Parathyroid adenoma (tissue), 2 donors: Measurements from ENCODE around the gene GFI1.

ENCODE experiments used
- H2AFZ ChIP-seq: fragments of 300-600 bp; sonication (generic); one replicate; pipeline ENCODE4 v1.7.0; 2017; ENCODE audit warnings: antibody characterized with exemption, mild to moderate bottlenecking
- H3K27ac ChIP-seq: fragments of 300-600 bp; sonication (generic); one replicate; pipeline ENCODE4 v1.7.0; 2017
- H3K27me3 ChIP-seq: fragments of 300-600 bp; sonication (generic); one replicate; pipeline ENCODE4 v1.7.0; 2017; ENCODE audit warnings: low read length; ENCODE audit not compliant: control insufficient read depth, insufficient read depth
- H3K36me3 ChIP-seq: fragments of 300-600 bp; sonication (generic); one replicate; pipeline ENCODE4 v1.7.0; 2017; ENCODE audit warnings: low read length; ENCODE audit not compliant: control insufficient read depth, insufficient read depth
- H3K4me1 ChIP-seq: fragments of 300-600 bp; sonication (generic); one replicate; pipeline ENCODE4 v1.7.0; 2017; ENCODE audit warnings: control low read depth
- H3K4me2 ChIP-seq: fragments of 300-600 bp; sonication (generic); one replicate; pipeline ENCODE4 v1.7.0; 2017; ENCODE audit warnings: low read length
- H3K4me3 ChIP-seq: fragments of 300-600 bp; sonication (generic); one replicate; pipeline ENCODE4 v1.7.0; 2017; ENCODE audit warnings: low read depth, low read length
- H3K79me2 ChIP-seq: fragments of 300-600 bp; sonication (generic); one replicate; pipeline ENCODE4 v1.7.0; 2017; ENCODE audit warnings: control low read depth
- H3K9ac ChIP-seq: fragments of 300-600 bp; sonication (generic); one replicate; pipeline ENCODE4 v1.7.0; 2017; ENCODE audit warnings: mild to moderate bottlenecking
- H3K9me3 ChIP-seq: fragments of 300-600 bp; sonication (generic); one replicate; pipeline ENCODE4 v1.7.0; 2017; ENCODE audit warnings: low read length; ENCODE audit not compliant: control insufficient read depth
- TF ChIP-seq, protein P1 (sequence below): fragments of 300-600 bp; sonication (generic); IDR thresholded peaks from one replicate; pipeline ENCODE4 v1.7.0; 2017; ENCODE audit warnings: antibody characterized with exemption, mild to moderate bottlenecking
- donor health status: primary hyperparathyroidism.

GFI1 gene

GRCh38 chr1:92500552-92500951 is 13.8 kb upstream of the GFI1 start:
- Histone ChIP-seq H3K36me3 (no peaks in the 10 kb centered on the region), H3K9ac (no peak overlapping the region), H3K4me3 (no peak overlapping the region), H3K4me1 (no peaks in the 10 kb centered on the region), H3K27me3 (no peaks in the 10 kb centered on the region), H3K79me2 (no peaks in the 10 kb centered on the region), H2AFZ (no peak overlapping the region), H3K4me2 (no peak overlapping the region), H3K27ac (no peak overlapping the region), H3K9me3 (no peaks in the 10 kb centered on the region)
- TF ChIP-seq, protein P1, sequence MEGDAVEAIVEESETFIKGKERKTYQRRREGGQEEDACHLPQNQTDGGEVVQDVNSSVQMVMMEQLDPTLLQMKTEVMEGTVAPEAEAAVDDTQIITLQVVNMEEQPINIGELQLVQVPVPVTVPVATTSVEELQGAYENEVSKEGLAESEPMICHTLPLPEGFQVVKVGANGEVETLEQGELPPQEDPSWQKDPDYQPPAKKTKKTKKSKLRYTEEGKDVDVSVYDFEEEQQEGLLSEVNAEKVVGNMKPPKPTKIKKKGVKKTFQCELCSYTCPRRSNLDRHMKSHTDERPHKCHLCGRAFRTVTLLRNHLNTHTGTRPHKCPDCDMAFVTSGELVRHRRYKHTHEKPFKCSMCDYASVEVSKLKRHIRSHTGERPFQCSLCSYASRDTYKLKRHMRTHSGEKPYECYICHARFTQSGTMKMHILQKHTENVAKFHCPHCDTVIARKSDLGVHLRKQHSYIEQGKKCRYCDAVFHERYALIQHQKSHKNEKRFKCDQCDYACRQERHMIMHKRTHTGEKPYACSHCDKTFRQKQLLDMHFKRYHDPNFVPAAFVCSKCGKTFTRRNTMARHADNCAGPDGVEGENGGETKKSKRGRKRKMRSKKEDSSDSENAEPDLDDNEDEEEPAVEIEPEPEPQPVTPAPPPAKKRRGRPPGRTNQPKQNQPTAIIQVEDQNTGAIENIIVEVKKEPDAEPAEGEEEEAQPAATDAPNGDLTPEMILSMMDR, result no peak

DNA sequence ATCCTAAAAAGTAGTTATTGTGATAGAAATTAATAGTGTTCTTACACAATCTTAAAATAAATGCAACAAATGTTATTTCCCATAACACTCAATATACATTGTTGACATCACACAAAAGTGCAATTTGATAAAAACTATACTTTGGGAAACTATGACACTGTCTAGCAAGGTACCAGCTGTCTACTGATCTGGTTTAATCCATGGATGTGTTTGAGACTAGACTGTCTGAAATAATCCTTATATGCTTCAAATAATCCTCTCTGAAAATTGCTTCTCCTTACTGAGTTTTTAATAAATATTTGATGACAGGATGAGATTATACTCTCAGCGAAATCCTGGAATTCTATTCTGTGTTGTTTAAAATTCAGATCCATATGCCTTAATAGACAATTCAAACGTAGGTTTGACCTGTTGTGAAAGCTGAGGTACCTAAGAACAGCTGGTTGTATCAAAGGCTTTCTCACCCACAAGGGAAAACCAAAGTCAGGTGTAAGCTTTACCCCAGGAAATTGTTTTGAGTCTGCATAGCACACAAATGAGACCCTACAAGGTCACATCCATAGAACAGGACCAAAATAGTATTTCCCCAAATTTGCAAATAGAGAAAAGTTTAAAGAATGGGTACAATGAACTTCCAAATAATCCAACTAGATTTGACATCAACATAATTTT is 8.8 kb upstream of the GFI1 start:
- Histone ChIP-seq H2AFZ (no peak overlapping the region), H3K4me1 (no peaks in the 10 kb centered on the region), H3K9ac (no peak overlapping the region), H3K27me3 (no peaks in the 10 kb centered on the region), H3K9me3 (no peaks in the 10 kb centered on the region), H3K27ac (no peak overlapping the region), H3K4me3 (no peak overlapping the region), H3K4me2 (no peak overlapping the region), H3K36me3 (no peaks in the 10 kb centered on the region), H3K79me2 (no peaks in the 10 kb centered on the region)
- TF ChIP-seq, protein P1, result no peak

- Histone ChIP-seq H3K9ac (no peak overlapping the region), H3K36me3 (no peaks in the 10 kb centered on the region), H3K4me1 (no peaks in the 10 kb centered on the region), H3K9me3 (no peaks in the 10 kb centered on the region), H3K27ac (no peak overlapping the region), H3K79me2 (no peaks in the 10 kb centered on the region), H3K4me2 (no peak overlapping the region), H3K27me3 (no peaks in the 10 kb centered on the region), H3K4me3 (no peak overlapping the region), H2AFZ (no peak overlapping the region)
- TF ChIP-seq, protein P1, result no peak
These were observed 7.9 kb upstream of the GFI1 start for GRCh38 chr1:92494485-92495141.

GRCh38 chr1:92493139-92493538 is 6.4 kb upstream of the GFI1 start:
- no peak overlapping the region for H3K4me2 ChIP-seq
- H3K27me3 ChIP-seq, result no peaks in the 10 kb centered on the region
- no peaks in the 10 kb centered on the region for H3K79me2 ChIP-seq
- H3K4me3 ChIP-seq, result no peak overlapping the region
- TF ChIP-seq, protein P1, result no peak
- no peak overlapping the region for H3K27ac ChIP-seq
- no peaks in the 10 kb centered on the region for H3K9me3 ChIP-seq
- no peaks in the 10 kb centered on the region for H3K4me1 ChIP-seq
- H2AFZ ChIP-seq, result no peak overlapping the region
- no peaks in the 10 kb centered on the region for H3K36me3 ChIP-seq
- no peak overlapping the region for H3K9ac ChIP-seq

DNA sequence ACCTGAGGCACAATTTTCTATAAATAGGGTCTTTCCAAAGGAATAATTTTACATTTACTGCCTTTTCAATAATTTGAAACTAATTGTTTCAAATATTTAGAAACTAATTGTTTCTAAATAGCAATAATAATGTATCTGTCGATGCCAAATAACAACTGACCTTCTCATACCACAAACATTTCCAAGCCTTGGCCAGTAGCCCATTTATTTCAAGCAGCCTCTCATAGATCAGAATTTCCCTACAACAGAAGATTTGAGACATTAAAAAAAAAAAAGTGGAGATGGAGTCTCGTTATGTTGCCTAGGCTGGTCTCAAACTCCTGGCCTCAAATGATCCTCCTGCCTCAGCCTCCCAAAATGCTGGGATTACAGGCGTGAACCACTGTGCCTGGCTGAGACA is 2.1 kb upstream of the GFI1 start:
- Histone ChIP-seq H3K4me2 (no peak overlapping the region), H3K79me2 (no peaks in the 10 kb centered on the region), H3K36me3 (no peaks in the 10 kb centered on the region), H3K9ac (no peak overlapping the region), H3K4me3 (no peak overlapping the region), H3K4me1 (no peaks in the 10 kb centered on the region), H3K27ac (no peak overlapping the region), H2AFZ (no peak overlapping the region), H3K27me3 (peaks cover 15% of the 10 kb centered on the region), H3K9me3 (no peaks in the 10 kb centered on the region)
- TF ChIP-seq, protein P1, result no peak
